ENCODE measurements around the gene PIK3CG. TPM values are rescaled to one million over a fixed set of nuclear protein-coding genes. Genes with fewer than 3 reads are reported as not detected.
A peak's percentile ranks its signal among the peaks of the same experiment; 100 is the strongest.

Gene PIK3CG
- total RNA-seq, 2 experiments from 2014 or later, result 47.3 to 49.6 TPM

- ChIA-PET POLR2A (interaction anchor here (0.9 to 1.5 kb wide), 5 partner anchors 13 to 517 kb away, joined by 3 to 10 read pairs (median 4); partner anchors contain the start of gene HBP1), CTCF (interaction anchor here (1.4 kb wide), 1 partner anchor 204 kb away, joined by 5 read pairs; the partner anchor contains the start of gene CCDC71L)
- H3K4me3 Mint-ChIP-seq, result peak overlapping the region; percentile 94
- peaks cover 33% of the 10 kb centered on the region for H3K36me3 Mint-ChIP-seq (ENCODE audit: low read depth)
- H3K27me3 Mint-ChIP-seq, result no peaks in the 10 kb centered on the region
- H3K9me3 Mint-ChIP-seq, result peaks cover 4% of the 10 kb centered on the region
- H3K4me1 Mint-ChIP-seq, result peaks cover 42% of the 10 kb centered on the region
- no peak for DNase-seq
- peak overlapping the region; percentile 92 for H3K27ac Mint-ChIP-seq
Measured at GRCh38 chr7:106864298-106865081, 592 bp upstream of the PIK3CG start.

DNA sequence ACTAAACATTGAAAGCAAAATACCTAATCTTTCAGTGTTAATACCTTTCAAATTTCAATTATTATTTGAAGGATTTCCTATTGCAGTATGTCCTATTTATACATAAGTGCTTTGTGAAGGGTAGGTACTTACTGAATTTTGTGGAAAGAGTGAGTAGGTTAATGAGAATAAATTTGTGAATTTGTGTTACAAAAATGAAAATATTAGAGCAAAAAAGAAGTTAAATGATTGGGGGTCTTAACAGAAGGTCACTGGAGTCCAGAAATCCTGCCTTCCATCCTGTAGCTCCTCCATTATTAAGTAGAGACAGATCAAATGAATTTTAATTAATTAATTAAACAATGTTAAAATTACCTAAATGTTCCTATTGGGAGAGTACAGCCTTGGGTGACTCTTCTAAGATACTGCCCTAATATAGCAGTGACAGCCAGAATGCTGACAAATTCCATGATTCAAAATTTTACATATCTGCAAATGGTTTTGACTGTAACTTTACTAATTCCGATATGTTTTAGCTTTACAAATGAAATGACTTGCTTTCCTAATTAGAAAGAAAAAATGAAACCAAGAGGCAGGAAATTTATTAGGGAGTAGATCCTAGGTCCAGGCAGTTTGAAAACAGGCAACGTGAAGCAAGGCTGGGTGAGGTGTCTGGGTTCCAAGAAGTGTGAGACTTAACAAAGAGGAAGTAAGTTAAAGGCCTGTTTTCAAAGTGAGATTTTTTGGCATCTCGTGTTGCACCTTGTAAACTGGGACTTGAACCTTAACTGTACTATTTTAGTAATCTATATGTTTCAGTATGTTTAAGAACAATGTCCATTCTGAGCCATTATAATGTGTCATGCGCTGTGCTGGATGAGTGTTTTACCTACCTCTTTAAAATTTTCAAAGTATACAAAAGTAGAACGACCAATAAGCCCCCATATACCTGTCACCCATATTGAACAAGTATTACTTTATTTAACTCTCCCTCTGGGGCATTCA lies 1.5 kb downstream of the PIK3CG start:
- peak; percentile 23 for DNase-seq
- ChIA-PET POLR2A (interaction anchor here (2.0 kb wide), 1 partner anchor 793 kb away, joined by 4 read pairs; no protein-coding TSS in a partner anchor), CTCF (no interaction called here)
- H3K4me1 Mint-ChIP-seq, result peaks cover 61% of the 10 kb centered on the region
- peak overlapping the region; percentile 94 for H3K4me3 Mint-ChIP-seq
- no peaks in the 10 kb centered on the region for H3K27me3 Mint-ChIP-seq
- peaks cover 4% of the 10 kb centered on the region for H3K9me3 Mint-ChIP-seq
- peaks cover 47% of the 10 kb centered on the region for H3K36me3 Mint-ChIP-seq (ENCODE audit: low read depth)
- H3K27ac Mint-ChIP-seq, result peak overlapping the region; percentile 65

DNA sequence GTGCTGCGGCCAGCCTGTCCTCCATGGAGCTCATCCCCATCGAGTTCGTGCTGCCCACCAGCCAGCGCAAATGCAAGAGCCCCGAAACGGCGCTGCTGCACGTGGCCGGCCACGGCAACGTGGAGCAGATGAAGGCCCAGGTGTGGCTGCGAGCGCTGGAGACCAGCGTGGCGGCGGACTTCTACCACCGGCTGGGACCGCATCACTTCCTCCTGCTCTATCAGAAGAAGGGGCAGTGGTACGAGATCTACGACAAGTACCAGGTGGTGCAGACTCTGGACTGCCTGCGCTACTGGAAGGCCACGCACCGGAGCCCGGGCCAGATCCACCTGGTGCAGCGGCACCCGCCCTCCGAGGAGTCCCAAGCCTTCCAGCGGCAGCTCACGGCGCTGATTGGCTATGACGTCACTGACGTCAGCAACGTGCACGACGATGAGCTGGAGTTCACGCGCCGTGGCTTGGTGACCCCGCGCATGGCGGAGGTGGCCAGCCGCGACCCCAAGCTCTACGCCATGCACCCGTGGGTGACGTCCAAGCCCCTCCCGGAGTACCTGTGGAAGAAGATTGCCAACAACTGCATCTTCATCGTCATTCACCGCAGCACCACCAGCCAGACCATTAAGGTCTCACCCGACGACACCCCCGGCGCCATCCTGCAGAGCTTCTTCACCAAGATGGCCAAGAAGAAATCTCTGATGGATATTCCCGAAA lies 2.7 kb downstream of the PIK3CG start:
- Mint-ChIP-seq H3K4me1 (peaks cover 73% of the 10 kb centered on the region), H3K9me3 (peaks cover 4% of the 10 kb centered on the region), H3K36me3 (ENCODE audit: low read depth) (peaks cover 60% of the 10 kb centered on the region), H3K27ac (no peak overlapping the region), H3K4me3 (no peak overlapping the region), H3K27me3 (no peaks in the 10 kb centered on the region)
- CTCF ChIA-PET, result no interaction called here
- no peak for DNase-seq
- POLR2A ChIA-PET, result no interaction called here

DNA sequence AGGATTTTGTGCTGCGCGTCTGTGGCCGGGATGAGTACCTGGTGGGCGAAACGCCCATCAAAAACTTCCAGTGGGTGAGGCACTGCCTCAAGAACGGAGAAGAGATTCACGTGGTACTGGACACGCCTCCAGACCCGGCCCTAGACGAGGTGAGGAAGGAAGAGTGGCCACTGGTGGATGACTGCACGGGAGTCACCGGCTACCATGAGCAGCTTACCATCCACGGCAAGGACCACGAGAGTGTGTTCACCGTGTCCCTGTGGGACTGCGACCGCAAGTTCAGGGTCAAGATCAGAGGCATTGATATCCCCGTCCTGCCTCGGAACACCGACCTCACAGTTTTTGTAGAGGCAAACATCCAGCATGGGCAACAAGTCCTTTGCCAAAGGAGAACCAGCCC lies 3.3 kb downstream of the PIK3CG start:
- H3K9me3 Mint-ChIP-seq, result peaks cover 4% of the 10 kb centered on the region
- H3K4me1 Mint-ChIP-seq, result peaks cover 77% of the 10 kb centered on the region
- peaks cover 65% of the 10 kb centered on the region for H3K36me3 Mint-ChIP-seq (ENCODE audit: low read depth)
- no peak for DNase-seq
- no peak overlapping the region for H3K27ac Mint-ChIP-seq
- no peaks in the 10 kb centered on the region for H3K27me3 Mint-ChIP-seq
- POLR2A ChIA-PET, result no interaction called here
- CTCF ChIA-PET, result no interaction called here
- no peak overlapping the region for H3K4me3 Mint-ChIP-seq

- no peak for DNase-seq
- peaks cover 4% of the 10 kb centered on the region for H3K9me3 Mint-ChIP-seq
- no peaks in the 10 kb centered on the region for H3K27me3 Mint-ChIP-seq
- POLR2A ChIA-PET, result no interaction called here
- no peak overlapping the region for H3K27ac Mint-ChIP-seq
- peaks cover 81% of the 10 kb centered on the region for H3K36me3 Mint-ChIP-seq (ENCODE audit: low read depth)
- H3K4me3 Mint-ChIP-seq, result peak overlapping the region; percentile 40
- CTCF ChIA-PET, result no interaction called here
- peaks cover 67% of the 10 kb centered on the region for H3K4me1 Mint-ChIP-seq
Measured at GRCh38 chr7:106869954-106870353, 4.9 kb downstream of the PIK3CG start.

DNA sequence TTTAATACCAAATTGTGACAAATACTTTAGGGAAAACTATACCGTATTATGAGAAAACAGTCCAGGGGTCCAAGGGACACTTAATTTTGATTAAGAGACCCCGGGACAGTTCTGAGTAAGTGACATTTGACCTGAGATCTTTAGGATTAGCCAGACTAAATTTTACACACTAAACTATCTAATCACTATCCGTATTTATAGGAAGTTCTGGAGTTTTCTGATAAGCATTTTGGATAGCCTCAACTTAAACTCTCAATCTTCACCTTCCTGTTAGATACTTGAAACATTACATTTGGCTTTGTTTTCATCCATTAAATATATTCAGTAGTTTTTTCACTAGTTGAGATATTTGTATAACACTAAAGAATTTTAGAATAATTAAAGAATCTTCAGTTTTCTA lies 5.4 kb downstream of the PIK3CG start:
- H3K27me3 Mint-ChIP-seq, result no peaks in the 10 kb centered on the region
- peak overlapping the region; percentile 40 for H3K4me3 Mint-ChIP-seq
- peaks cover 8% of the 10 kb centered on the region for H3K9me3 Mint-ChIP-seq
- ChIA-PET CTCF (no interaction called here), POLR2A (interaction anchor here (1.1 kb wide), 1 partner anchor 298 kb away, joined by 3 read pairs; the partner anchor contains the start of gene HBP1)
- H3K36me3 Mint-ChIP-seq (ENCODE audit: low read depth), result peaks cover 86% of the 10 kb centered on the region
- peak overlapping the region; percentile 34 for H3K27ac Mint-ChIP-seq
- DNase-seq, result no peak
- H3K4me1 Mint-ChIP-seq, result peaks cover 66% of the 10 kb centered on the region

- ChIA-PET CTCF (no interaction called here), POLR2A (interaction anchor here (1.1 kb wide), 1 partner anchor 298 kb away, joined by 3 read pairs; the partner anchor contains the start of gene HBP1)
- peaks cover 66% of the 10 kb centered on the region for H3K4me1 Mint-ChIP-seq
- H3K9me3 Mint-ChIP-seq, result peaks cover 8% of the 10 kb centered on the region
- H3K36me3 Mint-ChIP-seq (ENCODE audit: low read depth), result peaks cover 88% of the 10 kb centered on the region
- peak overlapping the region; percentile 40 for H3K4me3 Mint-ChIP-seq
- no peaks in the 10 kb centered on the region for H3K27me3 Mint-ChIP-seq
- no peak for DNase-seq
- peak overlapping the region; percentile 34 for H3K27ac Mint-ChIP-seq
Measured at GRCh38 chr7:106870983-106871410, 5.9 kb downstream of the PIK3CG start.

DNA sequence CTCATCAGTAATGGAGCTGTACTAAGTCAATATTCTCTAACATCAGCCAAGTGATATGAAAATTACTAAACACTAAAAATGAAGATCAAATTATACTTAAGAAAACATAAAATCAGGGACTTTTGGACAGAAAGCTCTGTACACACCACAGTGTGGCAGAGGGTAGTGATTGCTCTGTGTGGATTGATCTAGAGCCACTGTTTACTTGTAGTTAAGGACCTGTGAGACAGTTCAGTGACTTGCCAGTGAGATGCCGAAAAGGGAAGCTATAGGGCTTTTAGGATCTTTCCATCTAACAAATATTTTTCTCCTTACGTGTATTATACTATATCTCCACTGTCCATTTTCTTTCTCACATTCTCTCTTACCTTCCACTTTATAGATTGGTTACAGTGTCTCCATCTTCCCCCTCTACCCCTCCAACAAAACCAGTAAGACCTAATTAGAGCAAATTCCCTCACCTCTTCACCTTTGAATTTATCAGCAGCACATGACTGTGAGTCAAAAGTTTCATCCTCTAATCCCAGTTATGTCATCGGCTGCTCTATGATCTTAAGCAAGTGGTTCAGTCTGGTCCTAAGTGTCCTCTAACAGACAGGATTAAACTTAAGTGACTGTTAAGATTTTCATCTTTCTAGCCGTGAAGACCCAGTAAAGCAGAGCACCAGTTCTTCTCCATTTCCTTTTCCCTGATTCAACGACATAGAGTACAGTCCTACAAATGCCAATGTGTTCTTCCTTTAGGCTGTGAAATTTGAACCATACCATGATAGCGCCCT lies 6.9 kb downstream of the PIK3CG start:
- Mint-ChIP-seq H3K27ac (peak overlapping the region; percentile 3), H3K36me3 (ENCODE audit: low read depth) (peaks cover 88% of the 10 kb centered on the region), H3K27me3 (no peaks in the 10 kb centered on the region), H3K4me1 (peaks cover 59% of the 10 kb centered on the region), H3K4me3 (peak overlapping the region; percentile 40), H3K9me3 (peaks cover 8% of the 10 kb centered on the region)
- ChIA-PET CTCF (no interaction called here), POLR2A (no interaction called here)
- no peak for DNase-seq

DNA sequence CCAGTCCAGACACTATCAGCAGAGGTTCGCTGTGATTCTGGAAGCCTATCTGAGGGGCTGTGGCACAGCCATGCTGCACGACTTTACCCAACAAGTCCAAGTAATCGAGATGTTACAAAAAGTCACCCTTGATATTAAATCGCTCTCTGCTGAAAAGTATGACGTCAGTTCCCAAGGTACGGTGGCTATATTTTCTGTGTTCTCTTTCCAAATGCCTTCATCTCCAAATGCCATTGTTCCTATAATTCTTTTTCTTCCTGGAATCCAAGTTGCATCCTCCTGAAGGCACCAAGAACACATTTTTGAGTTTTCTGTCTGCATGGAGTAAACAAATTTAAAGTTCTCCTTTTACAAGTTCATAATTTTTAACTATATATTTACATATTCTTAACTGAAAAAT lies 7.7 kb downstream of the PIK3CG start:
- Mint-ChIP-seq H3K4me3 (no peak overlapping the region), H3K36me3 (ENCODE audit: low read depth) (peaks cover 88% of the 10 kb centered on the region), H3K27ac (no peak overlapping the region), H3K27me3 (no peaks in the 10 kb centered on the region), H3K4me1 (peaks cover 54% of the 10 kb centered on the region), H3K9me3 (peaks cover 8% of the 10 kb centered on the region)
- POLR2A ChIA-PET, result no interaction called here
- no peak for DNase-seq
- CTCF ChIA-PET, result no interaction called here

GRCh38 chr7:106874076-106874475 lies 9.0 kb downstream of the PIK3CG start:
- Mint-ChIP-seq H3K9me3 (peaks cover 4% of the 10 kb centered on the region), H3K27ac (no peak overlapping the region), H3K36me3 (ENCODE audit: low read depth) (peaks cover 88% of the 10 kb centered on the region), H3K4me3 (no peak overlapping the region), H3K27me3 (no peaks in the 10 kb centered on the region), H3K4me1 (peaks cover 43% of the 10 kb centered on the region)
- CTCF ChIA-PET, result interaction anchor here (0.5 kb wide), 1 partner anchor 17 kb away, joined by 3 read pairs; no protein-coding TSS in a partner anchor
- DNase-seq, result no peak
- POLR2A ChIA-PET, result no interaction called here

- no peak for DNase-seq
- ChIA-PET POLR2A (no interaction called here), CTCF (no interaction called here)
- Mint-ChIP-seq H3K9me3 (peaks cover 4% of the 10 kb centered on the region), H3K4me3 (no peak overlapping the region), H3K4me1 (peaks cover 30% of the 10 kb centered on the region), H3K27me3 (no peaks in the 10 kb centered on the region), H3K36me3 (ENCODE audit: low read depth) (peaks cover 88% of the 10 kb centered on the region), H3K27ac (no peak overlapping the region)
Measured at GRCh38 chr7:106875508-106875907, 10.4 kb downstream of the PIK3CG start.

- H3K27ac Mint-ChIP-seq, result no peak overlapping the region
- no peaks in the 10 kb centered on the region for H3K27me3 Mint-ChIP-seq
- H3K4me1 Mint-ChIP-seq, result peaks cover 5% of the 10 kb centered on the region
- no peak for DNase-seq
- POLR2A ChIA-PET, result no interaction called here
- CTCF ChIA-PET, result no interaction called here
- H3K36me3 Mint-ChIP-seq (ENCODE audit: low read depth), result peaks cover 92% of the 10 kb centered on the region
- H3K4me3 Mint-ChIP-seq, result no peak overlapping the region
- H3K9me3 Mint-ChIP-seq, result peaks cover 4% of the 10 kb centered on the region
Measured at GRCh38 chr7:106878748-106879439, 13.8 kb downstream of the PIK3CG start.
